ENCODE measurements around the gene RXRA.
A peak's percentile ranks its signal among the peaks of the same experiment; 100 is the strongest.

The RXRA gene

GRCh38 chr9:134366223-134367031, 40.2 kb downstream of the RXRA start:
- DNase-seq = peak; percentile 40 to 93 (median 81)

- no peak for DNase-seq
Observed at GRCh38 chr9:134367061-134367460, 40.8 kb downstream of the RXRA start.

GRCh38 chr9:134367791-134368490, 41.7 kb downstream of the RXRA start:
- no peak for DNase-seq

- no peak for DNase-seq
Observed at GRCh38 chr9:134368571-134368970, 42.3 kb downstream of the RXRA start.

- no peak for DNase-seq
Observed at GRCh38 chr9:134369416-134370212, 43.4 kb downstream of the RXRA start.

- DNase-seq = peak in 4 of 56 donors; percentile 9 to 39 (median 24)
Observed at GRCh38 chr9:134370213-134370492, 43.9 kb downstream of the RXRA start.

GRCh38 chr9:134370638-134371037, 44.4 kb downstream of the RXRA start:
- DNase-seq = no peak

- DNase-seq = peak in 22 of 56 donors; percentile 13 to 69 (median 25)
Observed at GRCh38 chr9:134371731-134372130, 45.5 kb downstream of the RXRA start.

GRCh38 chr9:134372581-134373267, 46.5 kb downstream of the RXRA start:
- DNase-seq = peak in 1 of 56 donors; percentile 48

- no peak for DNase-seq
Observed at GRCh38 chr9:134373269-134373668, 47.0 kb downstream of the RXRA start.

GRCh38 chr9:134373953-134374300, 47.7 kb downstream of the RXRA start:
- no peak for DNase-seq

GRCh38 chr9:134374301-134375010, 48.2 kb downstream of the RXRA start:
- DNase-seq = peak in 17 of 56 donors; percentile 12 to 65 (median 37)

GRCh38 chr9:134375011-134375390, 48.7 kb downstream of the RXRA start:
- peak in 7 of 56 donors; percentile 25 to 65 (median 39) for DNase-seq

- DNase-seq = peak in 35 of 56 donors; percentile 17 to 64 (median 41)
Observed at GRCh38 chr9:134375430-134376385, 49.5 kb downstream of the RXRA start.

GRCh38 chr9:134376386-134377142, 50.3 kb downstream of the RXRA start:
- DNase-seq = peak in 8 of 56 donors; percentile 14 to 45 (median 33)

GRCh38 chr9:134377143-134377484, 50.9 kb downstream of the RXRA start:
- no peak for DNase-seq

- DNase-seq = peak in 15 of 56 donors; percentile 17 to 58 (median 31)
Observed at GRCh38 chr9:134377976-134378375, 51.7 kb downstream of the RXRA start.

GRCh38 chr9:134378901-134379338, 52.7 kb downstream of the RXRA start:
- peak in 27 of 56 donors; percentile 10 to 65 (median 36) for DNase-seq

Measured in nucleus accumbens (tissue), 56 donors.